Gastrocnemius medialis (tissue), 4 donors: ENCODE results near the gene RGS14. TPM values are rescaled to one million over a fixed set of nuclear protein-coding genes. Genes with fewer than 3 reads are reported as not detected.

Experiments used
- ATAC-seq, 2 donors: fragments of 150-250 bp; one replicate each; pipeline ENCODE4 v1.9.1; 2016
- DNase-seq, 2 donors: peaks; one replicate each; pipeline ENCODE4 v3.0.0-alpha.2; 2019
- H3K27ac ChIP-seq, 4 donors: fragments of 200-600 bp; sonication (generic); 1 replicate in 1 of 4; 2 replicates in 3 of 4; pipeline ENCODE4 v1.5.1; 2016 to 2018; ENCODE audit warnings: mild to moderate bottlenecking in 2 of 4, moderate library complexity in 1 of 4
- H3K27me3 ChIP-seq, 3 donors: fragments of 200-600 bp; sonication (generic) in 2 of 3; 1 replicate in 1 of 3; 2 replicates in 2 of 3; pipeline versions ENCODE4 v1.5.1 to v1.6.0; 2016 to 2019; ENCODE audit warnings: mild to moderate bottlenecking in 1 of 3, moderate library complexity in 1 of 3
- H3K36me3 ChIP-seq, 2 donors: fragments of 200-600 bp; sonication (generic) in 1 of 2; one replicate each; pipeline ENCODE4 v1.5.1; 2017 to 2018
- H3K4me1 ChIP-seq, 2 donors: fragments of 200-600 bp; sonication (generic) in 1 of 2; one replicate each; pipeline ENCODE4 v1.5.1; 2016 to 2017; ENCODE audit warnings: mild to moderate bottlenecking in 2 of 2
- H3K4me3 ChIP-seq, 4 donors: fragments of 200-600 bp; sonication (generic) in 3 of 4; 1 replicate in 1 of 4; 2 replicates in 3 of 4; pipeline ENCODE4 v1.5.1; 2016 to 2019; ENCODE audit warnings: mild to moderate bottlenecking in 2 of 4
- H3K9me3 ChIP-seq, 3 donors: fragments of 200-600 bp; sonication (generic) in 2 of 3; 1 replicate in 1 of 3; 2 replicates in 2 of 3; pipeline ENCODE4 v1.5.1; 2016 to 2019
- POLR2A ChIP-seq, 2 donors: fragments of 450-650 bp; IDR thresholded peaks; one replicate each; pipeline ENCODE4 v1.6.1; 2017; ENCODE audit warnings: antibody characterized with exemption in 2 of 2, mild to moderate bottlenecking in 2 of 2, moderate library complexity in 2 of 2
- in situ Hi-C, 4 donors: fragments of 200-750 bp; cut with MboI; loops; one replicate each; pipeline versions ENCODE4 v1.15.0 to v1.8.0; 2017; ENCODE audit warnings: low sequenced_read_pairs in 4 of 4
- intact Hi-C: fragments of 100-400 bp; cut with DNase I; formaldehyde crosslinking; loops from one replicate; pipeline ENCODE4 v1.15.1; 2023; ENCODE audit warnings: low total_unique reads
- total RNA-seq, 4 donors: library from RNA; depleted of rRNA; stranded (reverse); fragments of >200 nt; gene quantifications; one replicate each; pipeline versions ENCODE4 v1.1.0 to v1.2.3, GENCODE V29; 2016
- TF ChIP-seq, protein P1 (sequence below), 5 experiments: fragments of 450-650 bp in 3 of 5; fragments of 200-600 bp in 2 of 5; sonication (generic) in 2 of 5; IDR thresholded peaks in 4 of 5; conservative IDR thresholded peaks in 1 of 5; 1 replicate in 4 of 5; 2 replicates in 1 of 5; pipeline ENCODE4 v1.5.1; 2016 to 2019; ENCODE audit warnings: antibody characterized with exemption in 5 of 5, mild to moderate bottlenecking in 3 of 5, moderate library complexity in 3 of 5

RGS14 gene
- total RNA-seq, 4 donors from 2014 or later: 1.6 to 25.9 (median 5.0) TPM

DNA sequence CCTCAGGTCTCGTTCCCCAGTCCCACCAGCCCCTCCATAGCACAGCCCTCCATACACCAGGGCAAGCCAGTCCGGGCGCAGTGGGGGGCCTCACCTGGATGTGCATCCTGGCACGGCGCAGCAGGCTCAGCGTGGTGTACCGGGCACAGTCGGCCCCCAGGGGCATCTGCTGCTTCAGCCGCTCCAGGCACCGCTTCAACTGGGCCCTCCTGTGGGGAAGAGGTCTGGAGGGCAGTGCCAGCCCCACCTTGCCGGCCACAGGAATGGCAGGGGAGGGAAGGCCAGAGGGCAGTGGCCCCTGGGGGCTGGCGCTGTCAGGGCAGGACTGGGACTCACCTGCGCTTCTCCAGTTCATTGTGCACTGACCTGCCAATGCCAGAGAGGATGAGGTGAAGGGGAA lies 47.4 kb upstream of the RGS14 start:
- TF ChIP-seq, protein P1, sequence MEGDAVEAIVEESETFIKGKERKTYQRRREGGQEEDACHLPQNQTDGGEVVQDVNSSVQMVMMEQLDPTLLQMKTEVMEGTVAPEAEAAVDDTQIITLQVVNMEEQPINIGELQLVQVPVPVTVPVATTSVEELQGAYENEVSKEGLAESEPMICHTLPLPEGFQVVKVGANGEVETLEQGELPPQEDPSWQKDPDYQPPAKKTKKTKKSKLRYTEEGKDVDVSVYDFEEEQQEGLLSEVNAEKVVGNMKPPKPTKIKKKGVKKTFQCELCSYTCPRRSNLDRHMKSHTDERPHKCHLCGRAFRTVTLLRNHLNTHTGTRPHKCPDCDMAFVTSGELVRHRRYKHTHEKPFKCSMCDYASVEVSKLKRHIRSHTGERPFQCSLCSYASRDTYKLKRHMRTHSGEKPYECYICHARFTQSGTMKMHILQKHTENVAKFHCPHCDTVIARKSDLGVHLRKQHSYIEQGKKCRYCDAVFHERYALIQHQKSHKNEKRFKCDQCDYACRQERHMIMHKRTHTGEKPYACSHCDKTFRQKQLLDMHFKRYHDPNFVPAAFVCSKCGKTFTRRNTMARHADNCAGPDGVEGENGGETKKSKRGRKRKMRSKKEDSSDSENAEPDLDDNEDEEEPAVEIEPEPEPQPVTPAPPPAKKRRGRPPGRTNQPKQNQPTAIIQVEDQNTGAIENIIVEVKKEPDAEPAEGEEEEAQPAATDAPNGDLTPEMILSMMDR (IDR thresholded peaks at IDR 0.05 in 4 of 5, conservative IDR thresholded peaks at IDR 0.05 in 1 of 5): no peak
- no peak for TF ChIP-seq POLR2A (IDR thresholded peaks at IDR 0.05)
- ATAC-seq (no peak), DNase-seq (peak in 1 of 2 donors; percentile 17)
- Histone ChIP-seq H3K36me3 (peaks cover 0 to 19% of the 10 kb centered on the region in 2 donors), H3K27me3 (no peaks in the 10 kb centered on the region), H3K4me3 (no peak overlapping the region), H3K9me3 (no peaks in the 10 kb centered on the region), H3K27ac (peak overlapping the region; percentile 63 to 79 (median 76)), H3K4me1 (peaks cover 28 to 30% of the 10 kb centered on the region in 2 donors)
- in situ Hi-C loops: no loop called here
- intact Hi-C loops: loop anchor here (5.0 kb wide), 2 partner anchors 57 to 147 kb away; no protein-coding TSS in a partner anchor

DNA sequence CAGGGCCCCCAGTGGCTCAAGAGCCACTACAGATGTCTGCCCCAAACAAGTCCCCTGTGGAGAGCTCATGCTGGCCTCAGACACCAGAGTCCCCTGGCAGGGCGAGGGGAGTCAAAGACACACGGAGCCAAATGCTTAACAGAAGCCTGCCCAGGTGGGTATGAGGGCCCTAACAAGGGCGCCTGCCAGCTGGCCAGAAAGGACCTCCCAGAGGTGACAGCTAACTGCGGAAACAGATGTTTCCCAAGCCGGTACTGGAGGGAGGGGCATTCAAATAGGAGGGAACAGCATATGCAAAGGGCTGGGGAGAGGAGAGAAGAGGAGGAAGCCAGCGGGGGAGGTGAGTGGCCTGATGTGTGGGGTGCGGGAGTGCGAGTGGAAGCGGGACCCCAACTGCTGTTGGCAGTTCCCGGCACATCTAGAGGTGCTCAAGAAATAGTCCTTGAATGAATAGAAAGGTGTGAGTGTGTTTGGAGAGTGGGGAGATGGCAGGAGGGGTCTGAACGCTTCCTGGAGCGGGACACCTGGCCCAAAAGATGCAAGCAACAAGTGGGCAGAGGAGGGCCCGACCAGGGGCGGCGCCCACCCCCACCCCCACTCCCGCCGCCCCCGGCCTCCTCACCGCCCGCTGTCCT lies 46.9 kb upstream of the RGS14 start:
- no peaks in the 10 kb centered on the region for H3K27me3 ChIP-seq
- no peak for TF ChIP-seq POLR2A (IDR thresholded peaks at IDR 0.05)
- TF ChIP-seq, protein P1 (IDR thresholded peaks at IDR 0.05 in 4 of 5, conservative IDR thresholded peaks at IDR 0.05 in 1 of 5): no peak
- peaks cover 0 to 13% of the 10 kb centered on the region in 2 donors for H3K36me3 ChIP-seq
- ATAC-seq (no peak), DNase-seq (peak in 1 of 2 donors; percentile 10)
- H3K4me1 ChIP-seq: peaks cover 27 to 28% of the 10 kb centered on the region in 2 donors
- intact Hi-C loops (loop anchor here (5.0 kb wide), 2 partner anchors 56 to 146 kb away; no protein-coding TSS in a partner anchor), in situ Hi-C loops (no loop called here)
- H3K4me3 ChIP-seq: peak overlapping the region in 1 of 4 donors; percentile 60
- no peaks in the 10 kb centered on the region for H3K9me3 ChIP-seq
- no peak overlapping the region for H3K27ac ChIP-seq

DNA sequence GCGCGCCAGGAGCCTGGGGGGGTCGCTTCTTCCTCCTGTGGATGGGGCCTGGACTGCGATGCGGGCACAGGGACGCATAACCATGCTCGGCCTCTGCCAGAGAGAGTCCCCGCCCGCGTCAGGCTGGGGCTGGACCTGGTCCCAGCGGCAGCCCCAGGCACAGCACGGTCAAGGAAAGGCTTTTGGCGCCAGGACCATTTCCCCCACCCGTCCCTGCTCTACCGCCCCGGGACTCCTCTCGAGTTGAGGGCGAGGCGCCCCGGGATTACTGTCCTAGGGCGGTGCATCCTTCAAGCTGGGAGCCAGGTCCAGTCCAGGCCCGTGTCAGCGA lies 46.4 kb upstream of the RGS14 start:
- ATAC-seq: no peak
- peaks cover 27 to 28% of the 10 kb centered on the region in 2 donors for H3K4me1 ChIP-seq
- H3K4me3 ChIP-seq: peak overlapping the region; percentile 60 to 96 (median 78)
- H3K27ac ChIP-seq: peak overlapping the region in 3 of 4 donors; percentile 58 to 83 (median 80)
- TF ChIP-seq, protein P1 (IDR thresholded peaks at IDR 0.05 in 4 of 5, conservative IDR thresholded peaks at IDR 0.05 in 1 of 5): no peak
- TF ChIP-seq POLR2A (IDR thresholded peaks at IDR 0.05): no peak
- intact Hi-C loops (loop anchor here (5.0 kb wide), 2 partner anchors 56 to 146 kb away; no protein-coding TSS in a partner anchor), in situ Hi-C loops (no loop called here)
- no peak for DNase-seq
- H3K9me3 ChIP-seq: no peaks in the 10 kb centered on the region
- no peaks in the 10 kb centered on the region for H3K27me3 ChIP-seq
- H3K36me3 ChIP-seq: peaks cover 0 to 9% of the 10 kb centered on the region in 2 donors

DNA sequence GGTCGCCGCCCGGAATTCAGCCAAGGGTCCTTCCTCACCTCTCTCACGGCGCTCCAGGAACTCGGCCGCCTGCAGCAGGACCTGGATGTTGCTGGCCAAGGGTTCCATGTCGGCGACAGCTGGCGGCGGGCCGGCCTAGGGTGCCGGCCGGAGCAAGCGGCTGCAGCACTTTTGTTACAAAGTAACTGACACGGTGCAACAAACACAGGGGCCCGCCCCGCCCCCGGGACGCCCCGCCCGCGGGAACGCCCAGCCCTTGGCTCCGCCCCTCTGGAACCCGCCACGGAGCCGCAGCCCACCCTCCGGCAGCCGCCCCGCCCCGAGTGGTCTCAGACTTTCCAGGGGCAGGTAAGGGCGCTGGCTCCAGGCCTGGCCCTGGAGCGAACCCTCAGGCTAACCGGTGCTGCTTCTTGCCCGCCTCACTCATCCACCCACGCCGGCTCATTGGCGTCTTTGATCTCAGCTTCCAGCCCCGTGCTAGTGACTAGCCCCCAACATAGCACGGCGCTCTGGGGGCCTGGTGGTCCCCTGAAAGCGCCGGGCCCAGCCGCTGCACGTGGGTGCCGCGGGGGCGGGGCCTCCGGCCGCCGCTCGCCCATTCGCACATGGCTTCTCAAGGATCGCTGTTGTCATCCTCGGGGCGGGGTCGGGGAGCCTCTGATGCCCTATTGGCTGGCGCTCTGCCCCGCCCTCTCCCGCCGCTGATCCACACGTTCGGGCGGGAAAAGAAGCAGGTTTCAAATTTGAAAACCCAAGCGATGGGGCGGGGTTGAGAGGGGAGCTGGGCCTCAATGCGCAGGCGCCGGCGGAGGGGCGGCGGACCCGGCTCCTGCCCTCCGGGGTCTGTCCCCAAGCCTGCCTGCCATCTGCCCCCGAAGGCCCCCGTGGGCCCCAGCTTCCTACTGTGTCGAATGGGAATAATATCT lies 45.7 kb upstream of the RGS14 start, which contains the start of gene MXD3:
TSS of gene MXD3 (minus strand) at position 176 of the 926 bp plus-strand sequence. CDS start at position 108, 68 bp downstream.
- H3K27ac ChIP-seq: peak within 1 kb of the TSS; percentile 58 to 83 (median 78)

More for the DNA sequence above, 45.7 kb upstream of the RGS14 start, which contains the start of gene MXD3:
- Histone ChIP-seq H3K4me3 (peak within 1 kb of the TSS; percentile 60 to 96 (median 78)), H3K9me3 (no peaks in the 10 kb centered on the region), H3K27me3 (no peaks in the 10 kb centered on the region), H3K36me3 (peaks cover 0 to 2% of the 10 kb centered on the region in 2 donors), H3K4me1 (peaks cover 27 to 28% of the 10 kb centered on the region in 2 donors)
- in situ Hi-C loops (no loop called here), intact Hi-C loops (loop anchor here (5.0 kb wide), 2 partner anchors 55 to 145 kb away; no protein-coding TSS in a partner anchor)
- ATAC-seq: peak; percentile 85 to 90
- TF ChIP-seq POLR2A (IDR thresholded peaks at IDR 0.05): no peak
- TF ChIP-seq, protein P1 (IDR thresholded peaks at IDR 0.05 in 4 of 5, conservative IDR thresholded peaks at IDR 0.05 in 1 of 5): no peak
- DNase-seq: peak; percentile 96 to 97
